NCI-H446 (cell line): ENCODE results near the gene TP53RK.

Experiments
- DNase-seq, 2 experiments: peaks; one replicate each; lab custom pipeline; 2025; lab: John Stamatoyannopoulos, UW

Gene TP53RK

GRCh38 chr20:46638134-46638897 lies 50.9 kb downstream of the TP53RK start:
- no peak for DNase-seq

- DNase-seq = no peak
Measured at GRCh38 chr20:46637427-46638133, 51.7 kb downstream of the TP53RK start.

GRCh38 chr20:46637020-46637419 lies 52.2 kb downstream of the TP53RK start:
- no peak for DNase-seq

DNA sequence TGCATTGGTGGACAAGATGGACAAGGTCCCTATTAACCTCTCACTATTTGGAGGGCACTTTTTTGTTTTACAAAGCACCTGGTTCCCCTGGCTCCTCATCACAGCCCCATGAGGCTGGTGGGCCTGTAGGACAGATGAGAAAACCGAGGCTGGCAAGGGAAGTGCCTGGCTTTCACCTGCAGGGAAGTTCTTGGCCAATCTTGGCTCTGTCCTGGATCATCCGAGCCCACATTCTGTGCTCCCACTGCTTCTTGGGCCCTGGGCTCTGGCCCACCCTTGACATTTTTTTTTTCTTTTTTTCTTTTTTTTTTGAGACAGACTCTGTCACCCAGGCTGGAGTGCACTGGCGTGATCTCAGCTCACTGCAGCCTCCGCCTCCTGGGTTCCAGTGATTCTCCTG lies 52.7 kb downstream of the TP53RK start:
- no peak for DNase-seq

DNA sequence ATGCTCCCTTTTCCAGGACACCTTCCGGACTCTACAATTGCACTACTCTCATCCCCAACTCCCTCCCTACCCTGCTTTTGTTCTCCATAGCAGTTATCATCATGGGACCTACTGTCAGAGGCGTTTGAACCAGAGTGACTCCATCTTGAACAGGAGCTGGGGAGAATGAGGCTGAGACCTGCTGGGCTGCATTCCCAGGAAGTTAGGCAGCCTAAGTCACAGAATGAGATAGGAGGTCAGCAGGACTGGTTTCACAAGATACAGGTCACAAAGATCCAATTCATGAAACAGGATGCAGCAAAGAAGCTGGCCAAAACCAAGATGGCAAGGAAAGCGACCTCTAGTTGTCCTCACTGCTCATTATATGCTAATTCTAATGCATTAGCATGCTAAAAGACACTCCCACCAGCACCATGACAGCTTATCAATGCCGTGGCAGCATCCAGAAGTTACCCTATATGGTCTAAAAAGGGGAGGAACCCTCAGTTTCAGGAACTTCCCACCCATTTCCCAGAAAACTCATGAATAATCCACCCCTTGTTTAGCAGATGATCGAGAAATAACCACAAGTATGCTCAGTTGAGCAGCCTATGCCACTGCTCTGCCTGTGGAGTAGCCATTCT lies 53.6 kb downstream of the TP53RK start:
- DNase-seq = no peak

DNA sequence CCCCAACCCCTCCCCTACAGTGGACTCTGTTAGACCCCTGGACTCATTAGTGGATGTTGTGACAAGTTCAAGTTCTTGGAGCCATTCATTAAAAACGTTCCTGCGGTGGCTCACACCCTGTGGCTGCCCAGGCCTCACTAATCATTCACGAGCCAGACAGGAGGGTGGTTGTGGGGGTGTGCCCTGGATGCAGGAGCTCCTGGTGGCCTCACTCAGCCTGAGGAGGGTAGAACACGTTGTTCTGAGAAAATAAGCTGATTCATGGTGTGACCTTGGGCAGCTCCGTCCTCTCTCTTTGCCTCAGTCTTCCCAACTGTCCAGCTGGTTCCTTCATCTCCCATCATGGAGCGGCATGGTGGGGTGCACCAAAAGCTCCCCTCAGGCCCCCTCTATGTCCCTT lies 54.7 kb downstream of the TP53RK start:
- no peak for DNase-seq
